Prostate gland (tissue), 2 donors: ENCODE data around the gene OSBPL2. TPM values are rescaled to one million over a fixed set of nuclear protein-coding genes. Genes with fewer than 3 reads are reported as not detected.

Experiments used
- DNase-seq: peaks from one replicate; pipeline ENCODE4 v3.0.0-alpha.2; 2019; ENCODE audit warnings: low spot score
- H3K27ac ChIP-seq, 2 donors: fragments of 200-600 bp; sonication (generic); 2 replicates each; pipeline ENCODE4 v1.5.1; 2017 to 2019
- H3K27me3 ChIP-seq: fragments of 200-600 bp; sonication (generic); replicated peaks from 2 replicates; pipeline ENCODE4 v1.5.1; 2019; ENCODE audit not compliant: insufficient read depth
- H3K36me3 ChIP-seq, 2 donors: fragments of 200-600 bp; sonication (generic); 1 replicate in 1 of 2; 2 replicates in 1 of 2; pipeline versions ENCODE4 v1.5.1 to v1.8.1; 2017 to 2019
- H3K4me1 ChIP-seq: fragments of 200-600 bp; sonication (generic); replicated peaks from 2 replicates; pipeline ENCODE4 v1.5.1; 2019
- H3K4me3 ChIP-seq, 2 donors: fragments of 200-600 bp; sonication (generic); 2 replicates each; pipeline ENCODE4 v1.5.1; 2017 to 2019
- H3K9me3 ChIP-seq: fragments of 200-600 bp; sonication (generic); 2 replicates; pipeline ENCODE4 v1.5.1; 2017
- CTCF ChIP-seq, 4 experiments: fragments of 200-600 bp in 2 of 4; fragments of 450-650 bp in 2 of 4; sonication (generic) in 2 of 4; IDR thresholded peaks; 1 replicate in 3 of 4; 2 replicates in 1 of 4; pipeline ENCODE4 v1.5.1; 2016 to 2019; ENCODE audit warnings: antibody characterized with exemption in 4 of 4, mild to moderate bottlenecking in 2 of 4, moderate library complexity in 2 of 4
- POLR2A ChIP-seq: fragments of 450-650 bp; IDR thresholded peaks from one replicate; pipeline ENCODE4 v1.6.1; 2016; ENCODE audit warnings: antibody characterized with exemption, mild to moderate bottlenecking
- POLR2AphosphoS5 ChIP-seq: sonication (generic); formaldehyde crosslinking; IDR thresholded peaks from one replicate; pipeline ENCODE4 v1.6.1; 2017; ENCODE audit warnings: antibody characterized with exemption
- WGBS: methylation state at CpG from one replicate; pipeline ENCODE4 v1.1.5; 2018; 5-methylcytosine and 5-hydroxymethylcytosine counted together
- intact Hi-C: fragments of 100-400 bp; cut with DNase I; formaldehyde crosslinking; loops from one replicate; pipeline ENCODE4 v1.14.2; 2022
- total RNA-seq, 2 donors: library from RNA; depleted of rRNA; stranded (reverse); fragments of >200 nt; gene quantifications; one replicate each; pipeline ENCODE4 v1.1.0, GENCODE V29; 2016

The OSBPL2 gene
- total RNA-seq, 2 donors from 2014 or later = 33.5 to 50.6 TPM

GRCh38 chr20:62320581-62321354 is 82.4 kb downstream of the OSBPL2 start:
- TF ChIP-seq POLR2AphosphoS5 = no peak
- TF ChIP-seq POLR2A = no peak
- no peak for TF ChIP-seq CTCF (IDR thresholded peaks at IDR 0.05)
- Histone ChIP-seq H3K9me3 (no peaks in the 10 kb centered on the region), H3K36me3 (peaks cover 0 to 14% of the 10 kb centered on the region in 2 donors), H3K27ac (no peak overlapping the region), H3K27me3 (no peaks in the 10 kb centered on the region), H3K4me1 (no peaks in the 10 kb centered on the region), H3K4me3 (no peak overlapping the region)
- intact Hi-C loops = no loop called here
- 86% methylated on average over 22 of the region's 22 CpGs for WGBS
- no peak for DNase-seq

GRCh38 chr20:62321521-62321948 is 83.2 kb downstream of the OSBPL2 start:
- DNase-seq = no peak
- no peaks in the 10 kb centered on the region for H3K9me3 ChIP-seq
- WGBS = 87% methylated on average over 7 of the region's 7 CpGs
- H3K4me1 ChIP-seq = no peaks in the 10 kb centered on the region
- no peaks in the 10 kb centered on the region for H3K27me3 ChIP-seq
- intact Hi-C loops = no loop called here
- H3K4me3 ChIP-seq = no peak overlapping the region
- TF ChIP-seq CTCF (IDR thresholded peaks at IDR 0.05) (no peak), POLR2A (no peak), POLR2AphosphoS5 (no peak)
- peaks cover 0 to 6% of the 10 kb centered on the region in 2 donors for H3K36me3 ChIP-seq
- no peak overlapping the region for H3K27ac ChIP-seq

GRCh38 chr20:62321975-62322374 is 83.7 kb downstream of the OSBPL2 start:
- Histone ChIP-seq H3K36me3 (peaks cover 0 to 3% of the 10 kb centered on the region in 2 donors), H3K9me3 (no peaks in the 10 kb centered on the region), H3K4me1 (no peaks in the 10 kb centered on the region), H3K27ac (no peak overlapping the region), H3K4me3 (no peak overlapping the region), H3K27me3 (no peaks in the 10 kb centered on the region)
- no peak for DNase-seq
- intact Hi-C loops = no loop called here
- 95% methylated on average over 11 of the region's 16 CpGs for WGBS
- no peak for TF ChIP-seq CTCF (IDR thresholded peaks at IDR 0.05)
- no peak for TF ChIP-seq POLR2AphosphoS5
- TF ChIP-seq POLR2A = no peak

- H3K27me3 ChIP-seq = no peaks in the 10 kb centered on the region
- H3K4me1 ChIP-seq = no peaks in the 10 kb centered on the region
- no peaks in the 10 kb centered on the region for H3K36me3 ChIP-seq
- no peaks in the 10 kb centered on the region for H3K9me3 ChIP-seq
- no peak overlapping the region for H3K4me3 ChIP-seq
- WGBS = 94% methylated on average over 13 of the region's 16 CpGs
- H3K27ac ChIP-seq = no peak overlapping the region
- no peak for TF ChIP-seq CTCF (IDR thresholded peaks at IDR 0.05)
- no peak for TF ChIP-seq POLR2A
- TF ChIP-seq POLR2AphosphoS5 = no peak
- no peak for DNase-seq
- intact Hi-C loops = no loop called here
These were observed 84.2 kb downstream of the OSBPL2 start for GRCh38 chr20:62322492-62323041.
